ENCODE results near the gene ICAM4. TPM values are rescaled to one million over a fixed set of nuclear protein-coding genes. Genes with fewer than 3 reads are reported as not detected.

Gene ICAM4
- polyA plus RNA-seq, 1 of the 3 experiments (the other 2 are of a cell fraction) = 0.05 TPM

- H3K79me2 ChIP-seq (ENCODE audit: insufficient read depth) = no peaks in the 10 kb centered on the region
- H3K27me3 ChIP-seq (ENCODE audit: insufficient read depth) = no peaks in the 10 kb centered on the region
- peaks cover 0 to 4% of the 10 kb centered on the region in 2 experiments; a peak in 2 of 4 replicates for H3K4me1 ChIP-seq (ENCODE audit: control insufficient read depth in 1 of 2, insufficient read depth in 2 of 2, low read depth in 1 of 2, low read length in 1 of 2)
- H3K9ac ChIP-seq = no peak overlapping the region
- WGBS (ENCODE audit: low lambda C conversion rate) = 63% methylated on average over 10 of the region's 10 CpGs
- DNase-seq = no peak
- H3K9me2 ChIP-seq = no peaks in the 10 kb centered on the region
- H3K4me2 ChIP-seq = no peak overlapping the region
- H4K20me1 ChIP-seq (ENCODE audit: insufficient read depth) = no peaks in the 10 kb centered on the region
- H2AFZ ChIP-seq (ENCODE audit: low read depth) = no peak overlapping the region
- ChIA-PET POLR2A (no interaction called here), CTCF (interaction anchor here (1.3 to 1.7 kb wide), 6 partner anchors 15 to 116 kb away, joined by 3 to 8 read pairs (median 6); partner anchors contain the start of gene ICAM5)
- no peak overlapping the region for H3K27ac ChIP-seq (ENCODE audit: low read depth in 2 of 2, low read length in 1 of 2)
- H3K36me3 ChIP-seq (replicated peaks in 1 of 2; ENCODE audit: control insufficient read depth in 1 of 2, insufficient read depth in 2 of 2, low read length in 1 of 2) = no peaks in the 10 kb centered on the region
- no peak overlapping the region for H3K4me3 ChIP-seq (ENCODE audit: low read depth in 2 of 2, low read length in 1 of 2)
- H3F3A ChIP-seq (replicated peaks; ENCODE audit: insufficient read depth) = no peaks in the 10 kb centered on the region
- no peaks in the 10 kb centered on the region for H3K9me3 ChIP-seq
- TF ChIP-seq TCF12 (IDR thresholded peaks at IDR 0.05) = no peak
- no peak for TF ChIP-seq ELF1 (IDR thresholded peaks at IDR 0.05)
- TF ChIP-seq CTCF (IDR thresholded peaks at IDR 0.05) = no peak
- TF ChIP-seq RFX5 (IDR thresholded peaks at IDR 0.05; ENCODE audit: low read length) = no peak
- TF ChIP-seq RXRA (IDR thresholded peaks at IDR 0.05; ENCODE audit: borderline replicate concordance, low read depth) = no peak
- TF ChIP-seq MEF2A (IDR thresholded peaks at IDR 0.05; ENCODE audit: borderline replicate concordance, low read depth) = no peak
- no peak for TF ChIP-seq FOXJ3 (CRISPR knock-in tag; IDR thresholded peaks at IDR 0.05)
- no peak for TF ChIP-seq MAX (IDR thresholded peaks at IDR 0.05; ENCODE audit: low read depth)
- no peak for TF ChIP-seq NRF1 (IDR thresholded peaks at IDR 0.05; ENCODE audit: low read depth, low read length)
- no peak for TF ChIP-seq PBX3 (IDR thresholded peaks at IDR 0.05)
- TF ChIP-seq IRF3 (IDR thresholded peaks at IDR 0.05; ENCODE audit: low read depth, low read length) = no peak
- TF ChIP-seq GABPA (IDR thresholded peaks at IDR 0.05; ENCODE audit: low read depth) = no peak
- TF ChIP-seq EZH2phosphoT487 (IDR thresholded peaks at IDR 0.05; ENCODE audit: borderline replicate concordance, low read depth) = no peak
- no peak for TF ChIP-seq MXI1 (IDR thresholded peaks at IDR 0.05; ENCODE audit: low read depth, low read length)
- TF ChIP-seq USF1 (IDR thresholded peaks at IDR 0.05; ENCODE audit: borderline replicate concordance, low read depth) = no peak
- no peak for TF ChIP-seq SIN3A (IDR thresholded peaks at IDR 0.05; ENCODE audit: borderline replicate concordance, low read depth, low read length)
- no peak for TF ChIP-seq SMC3 (IDR thresholded peaks at IDR 0.05; ENCODE audit: low read depth, low read length)
- no peak for TF ChIP-seq JUND (IDR thresholded peaks at IDR 0.05)
- TF ChIP-seq TEAD4 (IDR thresholded peaks at IDR 0.05; ENCODE audit: borderline replicate concordance, insufficient read depth) = no peak
- no peak for TF ChIP-seq ZBTB33 (IDR thresholded peaks at IDR 0.05; ENCODE audit: borderline replicate concordance, low read depth)
Measured at GRCh38 chr19:10274589-10274988, 12.2 kb upstream of the ICAM4 start.
